Dermis microvascular lymphatic vessel endothelial cell (primary cell): ENCODE results near the gene NDFIP2. TPM values are rescaled to one million over a fixed set of nuclear protein-coding genes. Genes with fewer than 3 reads are reported as not detected.
A peak's percentile ranks its signal among the peaks of the same experiment; 100 is the strongest.

Source experiments
- DNase-seq, 2 donors: peaks; one replicate each; pipeline versions ENCODE4 v3.0.0 to v3.0.0-alpha.2; 2010; ENCODE audit warnings: low read depth in 2 of 2
- total RNA-seq: library from RNA; depleted of rRNA; stranded (reverse); fragments of >200 nt; gene quantifications from 2 replicates; pipeline ENCODE4 v1.2.1, GENCODE V29; 2014

Gene NDFIP2
- total RNA-seq, 1 donor from 2014 or later: 18.2 TPM

GRCh38 chr13:79458436-79458835 is 22.5 kb upstream of the NDFIP2 start:
- peak in 1 of 2 donors; percentile 7 for DNase-seq

GRCh38 chr13:79459906-79460305 is 21.0 kb upstream of the NDFIP2 start:
- DNase-seq: no peak

- no peak for DNase-seq
These were observed 18.1 kb upstream of the NDFIP2 start for GRCh38 chr13:79462895-79463294.

- DNase-seq: no peak
These were observed 17.4 kb upstream of the NDFIP2 start for GRCh38 chr13:79463604-79464003.

GRCh38 chr13:79466872-79467271 is 14.1 kb upstream of the NDFIP2 start:
- DNase-seq: no peak

- no peak for DNase-seq
These were observed 12.6 kb upstream of the NDFIP2 start for GRCh38 chr13:79468402-79468801.

GRCh38 chr13:79468819-79469218 is 12.1 kb upstream of the NDFIP2 start:
- DNase-seq: no peak

GRCh38 chr13:79469608-79470007 is 11.3 kb upstream of the NDFIP2 start:
- DNase-seq: no peak

- DNase-seq: no peak
These were observed 10.3 kb upstream of the NDFIP2 start for GRCh38 chr13:79470666-79471065.

- no peak for DNase-seq
These were observed 5.4 kb upstream of the NDFIP2 start for GRCh38 chr13:79475569-79475968.

- DNase-seq: no peak
These were observed 3.0 kb upstream of the NDFIP2 start for GRCh38 chr13:79477968-79478367.

- no peak for DNase-seq
These were observed 1.1 kb upstream of the NDFIP2 start for GRCh38 chr13:79479882-79480281.

GRCh38 chr13:79481685-79482052 is 714 bp downstream of the NDFIP2 start:
- DNase-seq: peak in 1 of 2 donors; percentile 5

- no peak for DNase-seq
These were observed 1.5 kb downstream of the NDFIP2 start for GRCh38 chr13:79482281-79482970.

- no peak for DNase-seq
These were observed 2.2 kb downstream of the NDFIP2 start for GRCh38 chr13:79483086-79483706.

GRCh38 chr13:79485014-79485811 is 4.3 kb downstream of the NDFIP2 start:
- peak; percentile 4 to 7 for DNase-seq

- no peak for DNase-seq
These were observed 5.7 kb downstream of the NDFIP2 start for GRCh38 chr13:79486433-79487188.

GRCh38 chr13:79490326-79490725 is 9.4 kb downstream of the NDFIP2 start:
- DNase-seq: no peak

- DNase-seq: no peak
These were observed 9.9 kb downstream of the NDFIP2 start for GRCh38 chr13:79490824-79491223.

- DNase-seq: no peak
These were observed 10.8 kb downstream of the NDFIP2 start for GRCh38 chr13:79491715-79492114.

GRCh38 chr13:79492313-79492798 is 11.4 kb downstream of the NDFIP2 start:
- no peak for DNase-seq
